Thymus (tissue), 11 donors: ENCODE data around the gene LAMTOR2. TPM values are rescaled to one million over a fixed set of nuclear protein-coding genes. Genes with fewer than 3 reads are reported as not detected.
A peak's percentile ranks its signal among the peaks of the same experiment; 100 is the strongest.
"Not testable (repeated sequence)": the region's sequence is repeated elsewhere in the genome, so short reads cannot be mapped to it uniquely, and the experiment has no call there.

Experiments
- DNase-seq, 9 donors: peaks; one replicate each; pipeline ENCODE4 v3.0.0-alpha.2; 2013; ENCODE audit warnings: low spot score in 9 of 9, low read depth in 6 of 9, missing footprints in 1 of 9
- H3K27ac ChIP-seq, 2 donors: one replicate each; pipeline ENCODE4 v1.5.1; 2013; ENCODE audit warnings: control low read depth in 1 of 2, low read depth in 1 of 2, low read length in 1 of 2, mild to moderate bottlenecking in 1 of 2, moderate library complexity in 1 of 2
- H3K27me3 ChIP-seq, 2 donors: one replicate each; pipeline ENCODE4 v1.5.1; 2013; ENCODE audit warnings: low read length in 1 of 2; ENCODE audit not compliant: control insufficient read depth in 2 of 2, insufficient read depth in 1 of 2
- H3K36me3 ChIP-seq, 2 donors: one replicate each; pipeline ENCODE4 v1.5.1; 2013; ENCODE audit warnings: low read length in 1 of 2, mild to moderate bottlenecking in 1 of 2, moderate library complexity in 1 of 2; ENCODE audit not compliant: control insufficient read depth in 2 of 2, insufficient read depth in 2 of 2
- H3K4me1 ChIP-seq, 2 donors: one replicate each; pipeline ENCODE4 v1.5.1; 2013; ENCODE audit warnings: low read length in 2 of 2; ENCODE audit not compliant: control insufficient read depth in 2 of 2, insufficient read depth in 2 of 2
- H3K4me3 ChIP-seq, 2 donors: one replicate each; pipeline ENCODE4 v1.5.1; 2013; ENCODE audit warnings: low read length in 2 of 2, control low read depth in 1 of 2, mild to moderate bottlenecking in 1 of 2
- H3K9me3 ChIP-seq, 2 donors: one replicate each; pipeline ENCODE4 v1.5.1; 2013; ENCODE audit warnings: low read length in 1 of 2, mild to moderate bottlenecking in 1 of 2; ENCODE audit not compliant: control insufficient read depth in 2 of 2, insufficient read depth in 1 of 2
- WGBS: extraction: QIAGEN DNeasy Blood & Tissue Kit; methylation state at CpG from one replicate; pipeline ENCODE4 v1.1.7; 2013; 5-methylcytosine and 5-hydroxymethylcytosine counted together
- polyA plus RNA-seq: library from polyadenylated mRNA; stranded (reverse); fragments of 200-250 nt; gene quantifications from one replicate; pipeline ENCODE4 v1.2.3, GENCODE V29; 2013
- total RNA-seq: library from RNA; stranded (reverse); fragments of 120-200 nt; gene quantifications from one replicate; pipeline ENCODE4 v1.2.4, GENCODE V29; 2013
- donor health status: healthy.

Gene LAMTOR2
- total and polyA plus RNA-seq, 2 donors: 75.9 to 82.2 TPM

DNA sequence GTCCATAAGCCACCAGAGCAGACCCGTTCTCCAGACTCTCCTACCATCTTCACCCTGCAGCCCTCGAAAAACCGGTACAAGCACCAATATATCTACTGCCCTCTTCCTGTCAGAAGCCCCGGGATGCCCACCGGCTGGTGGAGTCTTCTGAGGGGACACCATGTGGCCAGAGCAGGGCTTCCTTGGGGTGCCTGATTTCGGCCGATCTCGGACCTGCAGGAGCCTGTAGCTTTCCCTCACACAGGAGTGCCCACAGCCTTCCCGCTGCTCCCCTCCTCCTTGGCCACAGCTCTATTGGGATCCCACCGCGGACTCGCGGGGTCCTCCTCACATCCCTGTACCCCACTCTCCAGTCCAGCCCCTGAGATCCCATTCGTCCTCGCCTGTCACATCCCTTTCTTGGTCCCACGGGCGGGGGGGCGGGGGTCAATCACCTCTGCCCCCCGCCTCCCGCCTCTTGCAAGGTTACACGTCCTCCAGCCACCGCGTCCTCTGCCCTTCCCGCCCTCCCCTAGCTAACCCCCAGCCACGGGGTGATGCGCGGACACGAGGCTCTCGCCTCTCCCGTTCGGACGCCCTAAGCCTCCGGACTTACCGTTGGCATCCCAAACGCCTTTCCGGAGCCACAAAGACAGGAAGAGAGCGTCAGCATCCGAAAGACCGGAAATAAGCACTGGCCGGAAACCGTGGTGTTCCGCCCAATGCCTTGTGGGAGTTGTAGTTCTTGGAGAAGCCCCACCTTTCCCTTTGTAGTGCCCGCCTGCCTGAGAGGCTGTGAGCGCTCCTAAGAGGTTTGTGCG lies 34.1 kb upstream of the LAMTOR2 start, which contains the start of gene SSR2:
SSR2 (minus strand) TSS at position 659 of the 800 bp plus-strand sequence. CDS start 784 bp downstream, outside the sequence.
- under 1% methylated on average over 45 of the region's 45 CpGs for WGBS

DNA sequence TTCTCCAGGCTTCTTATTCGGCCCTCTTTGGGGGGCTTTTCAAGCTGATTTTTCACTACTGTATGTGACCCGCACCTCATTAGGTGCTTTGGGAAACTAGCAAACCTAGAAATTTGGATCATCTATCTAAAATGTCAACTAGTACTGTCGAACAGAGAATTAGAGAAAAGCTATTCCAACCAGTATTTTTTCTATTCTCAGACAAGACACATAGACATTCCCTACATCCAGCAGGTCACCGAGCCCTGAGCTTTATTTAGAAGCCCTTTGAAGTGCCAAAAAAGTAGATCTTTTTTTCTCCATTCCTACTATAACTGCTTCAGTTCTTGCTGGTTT lies 33.5 kb upstream of the LAMTOR2 start:
- H3K36me3 ChIP-seq: peaks cover 11 to 27% of the 10 kb centered on the region in 2 donors
- no peaks in the 10 kb centered on the region for H3K9me3 ChIP-seq
- no peak overlapping the region for H3K27ac ChIP-seq
- WGBS: 7% methylated on average over 4 of the region's 4 CpGs
- no peak for DNase-seq
- peaks cover 10 to 17% of the 10 kb centered on the region in 2 donors for H3K4me1 ChIP-seq
- peak overlapping the region; percentile 92 to 99 for H3K4me3 ChIP-seq
- no peaks in the 10 kb centered on the region for H3K27me3 ChIP-seq

More for the DNA sequence above, 34.1 kb upstream of the LAMTOR2 start, which contains the start of gene SSR2:
- DNase-seq: peak; percentile 79 to 95 (median 89)
- Histone ChIP-seq H3K9me3 (no peaks in the 10 kb centered on the region), H3K36me3 (peaks cover 11 to 27% of the 10 kb centered on the region in 2 donors), H3K27me3 (no peaks in the 10 kb centered on the region), H3K4me1 (peaks cover 10 to 14% of the 10 kb centered on the region in 2 donors), H3K27ac (peak within 1 kb of the TSS; percentile 51 to 79), H3K4me3 (peak within 1 kb of the TSS; percentile 92 to 99)

DNA sequence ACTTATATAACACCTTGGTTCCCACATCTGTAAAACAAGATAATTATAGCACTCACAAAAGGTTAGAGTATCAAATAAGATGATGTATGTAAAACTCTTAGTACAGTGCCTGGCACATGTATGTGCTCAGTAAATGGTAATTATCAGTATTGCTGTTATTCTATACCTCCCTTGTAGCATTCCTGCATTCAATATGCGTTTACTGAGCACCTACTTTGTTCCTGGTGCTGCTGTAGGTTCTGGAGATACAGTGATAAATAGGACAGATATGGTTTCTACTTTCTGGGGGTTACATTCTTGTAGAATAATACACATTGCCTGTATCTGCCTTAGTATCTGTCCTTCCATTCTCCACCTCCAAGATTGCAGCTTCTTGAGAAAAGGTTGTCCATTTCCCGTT lies 32.6 kb upstream of the LAMTOR2 start:
- H3K27ac ChIP-seq: no peak overlapping the region
- peaks cover 10 to 17% of the 10 kb centered on the region in 2 donors for H3K4me1 ChIP-seq
- H3K36me3 ChIP-seq: peaks cover 6 to 22% of the 10 kb centered on the region in 2 donors
- H3K9me3 ChIP-seq: no peaks in the 10 kb centered on the region
- H3K27me3 ChIP-seq: no peaks in the 10 kb centered on the region
- no peak overlapping the region for H3K4me3 ChIP-seq
- WGBS: 91% methylated on average over 2 of the region's 2 CpGs
- no peak for DNase-seq

DNA sequence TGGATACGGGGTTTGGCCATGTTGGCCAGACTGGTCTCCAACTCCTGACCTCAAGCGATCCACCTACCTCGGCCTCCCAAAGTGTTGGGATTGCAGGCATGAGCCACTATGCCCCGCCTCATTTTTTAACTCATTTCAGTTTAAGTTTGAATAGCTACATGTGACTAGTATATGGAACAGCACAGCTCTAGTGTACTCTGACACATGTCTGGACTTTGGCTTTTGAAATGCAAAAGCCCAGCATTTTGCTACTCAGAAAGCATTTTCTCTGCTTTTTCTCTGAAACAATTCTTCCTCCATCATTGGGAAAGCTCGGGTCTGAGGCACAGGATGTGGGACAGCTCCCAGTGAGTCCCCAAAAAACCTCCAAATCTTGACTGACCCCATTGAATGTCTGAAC lies 29.8 kb upstream of the LAMTOR2 start:
- Histone ChIP-seq H3K4me1 (peaks cover 8 to 14% of the 10 kb centered on the region in 2 donors), H3K27me3 (no peaks in the 10 kb centered on the region), H3K4me3 (no peak overlapping the region), H3K9me3 (no peaks in the 10 kb centered on the region), H3K36me3 (no peaks in the 10 kb centered on the region), H3K27ac (no peak overlapping the region)
- 94% methylated on average over 5 of the region's 5 CpGs for WGBS
- DNase-seq: no peak

DNA sequence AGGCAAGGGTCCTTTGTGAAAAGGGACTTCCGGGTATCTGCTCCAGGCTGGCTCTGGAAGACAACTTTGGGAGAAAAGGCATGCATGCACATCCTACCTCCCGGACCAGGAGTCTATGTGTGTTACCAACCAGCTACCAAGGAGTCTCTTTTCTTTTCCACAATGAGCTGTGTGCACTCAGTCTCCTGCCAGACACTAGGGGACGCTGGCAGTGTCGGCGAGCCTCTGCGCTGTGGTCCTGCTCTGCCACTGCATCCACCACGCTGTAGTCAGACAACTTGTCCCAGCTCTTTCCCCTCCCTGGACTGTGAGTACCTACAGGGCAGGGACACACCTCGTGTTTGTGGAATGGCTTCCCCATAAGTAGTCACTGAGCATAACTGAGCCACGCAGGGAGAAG lies 28.7 kb upstream of the LAMTOR2 start:
- H3K9me3 ChIP-seq: no peaks in the 10 kb centered on the region
- H3K4me1 ChIP-seq: peaks cover 3 to 6% of the 10 kb centered on the region in 2 donors
- peak in 3 of 9 donors; percentile 28 to 42 (median 33) for DNase-seq
- WGBS: 21% methylated on average over 9 of the region's 9 CpGs
- no peaks in the 10 kb centered on the region for H3K36me3 ChIP-seq
- H3K27ac ChIP-seq: no peak overlapping the region
- H3K4me3 ChIP-seq: no peak overlapping the region
- H3K27me3 ChIP-seq: no peaks in the 10 kb centered on the region

DNA sequence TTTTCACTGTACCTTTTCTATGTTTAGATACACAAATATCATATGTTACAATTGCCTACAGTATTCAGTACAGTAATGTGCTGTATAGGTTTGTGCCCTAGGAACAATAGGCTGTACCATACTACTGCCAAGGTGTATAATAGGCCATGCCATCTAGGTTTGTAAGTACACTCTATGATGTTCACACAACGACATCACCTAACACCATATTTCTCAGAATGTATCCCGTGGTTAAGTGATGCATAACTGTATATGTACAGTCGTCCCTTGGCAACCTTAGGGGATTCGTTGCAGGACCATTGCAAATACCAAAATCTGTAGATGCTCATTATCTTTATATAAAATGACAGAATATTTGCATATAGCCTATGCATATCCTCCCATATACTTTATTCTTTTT lies 28.0 kb upstream of the LAMTOR2 start:
- 93% methylated on average over 4 of the region's 4 CpGs for WGBS
- no peaks in the 10 kb centered on the region for H3K9me3 ChIP-seq
- H3K4me1 ChIP-seq: peaks cover 0 to 3% of the 10 kb centered on the region in 2 donors
- H3K4me3 ChIP-seq: no peak overlapping the region
- no peak for DNase-seq
- no peaks in the 10 kb centered on the region for H3K27me3 ChIP-seq
- no peaks in the 10 kb centered on the region for H3K36me3 ChIP-seq
- H3K27ac ChIP-seq: no peak overlapping the region

DNA sequence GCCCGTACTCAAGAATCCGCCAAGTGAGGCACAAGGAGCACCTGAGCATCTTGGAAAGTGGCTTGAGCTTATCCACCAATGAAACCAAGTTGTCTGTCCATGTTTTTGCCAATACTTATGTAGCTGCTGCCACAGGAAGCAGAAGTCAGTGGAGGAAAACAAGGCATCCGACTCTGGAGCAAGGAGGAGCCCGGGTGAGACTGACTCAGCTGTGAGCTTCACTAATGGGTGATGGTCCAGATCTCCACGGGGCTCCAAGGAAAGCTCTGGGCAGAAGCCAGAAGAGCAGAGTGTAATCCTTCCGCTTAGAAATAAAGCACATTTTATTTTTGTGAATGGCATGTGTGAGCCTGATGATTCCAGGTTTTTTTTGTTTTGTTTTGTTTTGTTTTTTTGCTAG lies 21.6 kb upstream of the LAMTOR2 start:
- no peaks in the 10 kb centered on the region for H3K9me3 ChIP-seq
- H3K4me1 ChIP-seq: no peaks in the 10 kb centered on the region
- H3K27me3 ChIP-seq: no peaks in the 10 kb centered on the region
- peaks cover 12 to 16% of the 10 kb centered on the region in 2 donors for H3K36me3 ChIP-seq
- 76% methylated on average over 6 of the region's 6 CpGs for WGBS
- H3K27ac ChIP-seq: no peak overlapping the region
- no peak for DNase-seq
- H3K4me3 ChIP-seq: no peak overlapping the region

DNA sequence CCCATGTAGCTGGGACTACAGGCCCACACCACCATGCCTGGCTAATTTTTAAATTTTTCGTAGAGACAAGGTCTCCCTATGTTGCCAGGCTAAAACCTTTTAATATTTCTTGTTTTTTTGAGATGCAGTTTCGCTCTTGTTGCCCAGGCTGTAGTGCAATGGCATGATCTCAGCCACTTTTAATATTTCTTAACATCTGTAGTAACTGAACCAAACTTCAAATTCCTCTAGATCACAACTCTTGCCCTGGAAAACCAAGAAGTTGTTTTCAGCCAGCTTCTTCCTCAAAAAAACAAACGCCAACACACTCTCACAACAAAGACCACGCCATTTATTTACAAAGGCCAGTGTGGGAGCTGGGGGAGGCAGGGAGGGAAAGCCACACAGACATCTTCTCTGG lies 19.6 kb upstream of the LAMTOR2 start:
- H3K36me3 ChIP-seq: peaks cover 21 to 27% of the 10 kb centered on the region in 2 donors
- WGBS: 97% methylated on average over 4 of the region's 4 CpGs
- not testable (repeated sequence) for H3K4me3 ChIP-seq, H3K9me3 ChIP-seq, H3K27me3 ChIP-seq, H3K4me1 ChIP-seq, H3K27ac ChIP-seq, DNase-seq

DNA sequence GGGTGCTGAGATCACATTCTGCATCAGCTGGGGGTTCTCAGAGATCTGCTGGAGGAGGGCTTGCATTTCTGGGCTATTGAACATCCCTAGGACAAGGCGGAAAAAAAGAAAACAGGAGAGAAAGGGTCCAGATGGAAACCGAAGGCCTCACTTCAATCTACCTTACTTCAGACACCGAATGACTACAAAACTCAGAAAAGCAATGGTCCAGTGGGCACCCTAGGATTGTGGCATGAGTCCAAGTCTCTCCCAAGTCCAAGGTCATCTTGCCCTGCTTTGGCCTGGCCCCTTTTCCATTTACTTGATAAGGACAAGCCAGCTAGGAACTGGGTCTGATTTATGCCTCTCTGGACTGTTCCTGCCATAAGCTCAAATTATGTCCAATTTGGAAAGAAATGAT lies 11.8 kb upstream of the LAMTOR2 start:
- H3K9me3 ChIP-seq: no peaks in the 10 kb centered on the region
- DNase-seq: no peak
- no peak overlapping the region for H3K27ac ChIP-seq
- H3K4me1 ChIP-seq: peaks cover 10 to 17% of the 10 kb centered on the region in 2 donors
- WGBS: 94% methylated on average over 3 of the region's 3 CpGs
- H3K36me3 ChIP-seq: peaks cover 19 to 43% of the 10 kb centered on the region in 2 donors
- H3K4me3 ChIP-seq: no peak overlapping the region
- H3K27me3 ChIP-seq: no peaks in the 10 kb centered on the region
